Neural progenitor cell (in vitro differentiated cells): Measurements from ENCODE around the gene GLOD4. TPM values are rescaled to one million over a fixed set of nuclear protein-coding genes. Genes with fewer than 3 reads are reported as not detected.

Experiments
- DNase-seq: peaks from one replicate; pipeline ENCODE4 v3.0.0-alpha.2; 2016; ENCODE audit warnings: low spot score
- H2AFZ ChIP-seq: fragments of 200-600 bp; sonication (generic); replicated peaks from 2 replicates; pipeline ENCODE4 v1.6.1; 2016; ENCODE audit warnings: antibody characterized with exemption
- H3F3A ChIP-seq: fragments of 200-600 bp; sonication (generic); 2 replicates; pipeline ENCODE4 v1.6.1; 2016; ENCODE audit warnings: antibody characterized with exemption, low read depth
- H3K27ac ChIP-seq: fragments of 200-600 bp; sonication (generic); 2 replicates; pipeline ENCODE4 v1.5.1; 2016; ENCODE audit warnings: mild to moderate bottlenecking
- H3K27me3 ChIP-seq: fragments of 200-600 bp; sonication (generic); 2 replicates; pipeline ENCODE4 v1.6.1; 2016; ENCODE audit warnings: mild to moderate bottlenecking, moderate library complexity
- H3K36me3 ChIP-seq: fragments of 200-600 bp; sonication (generic); 2 replicates; pipeline ENCODE4 v1.5.1; 2016
- H3K4me1 ChIP-seq: fragments of 200-600 bp; sonication (generic); 2 replicates; pipeline ENCODE4 v1.6.1; 2016; ENCODE audit warnings: mixed run types
- H3K4me2 ChIP-seq: fragments of 200-600 bp; sonication (generic); 2 replicates; pipeline ENCODE4 v1.6.1; 2016
- H3K4me3 ChIP-seq: fragments of 200-600 bp; sonication (generic); 2 replicates; pipeline ENCODE4 v1.5.1; 2016
- H3K79me2 ChIP-seq: fragments of 200-600 bp; sonication (generic); 2 replicates; pipeline ENCODE4 v1.6.1; 2016; ENCODE audit warnings: low read depth
- H3K9ac ChIP-seq: fragments of 200-600 bp; sonication (generic); 2 replicates; pipeline ENCODE4 v1.6.1; 2016
- H3K9me3 ChIP-seq: fragments of 200-600 bp; sonication (generic); 2 replicates; pipeline ENCODE4 v1.5.1; 2016; ENCODE audit warnings: low read depth
- H4K20me1 ChIP-seq: fragments of 200-600 bp; sonication (generic); 2 replicates; pipeline ENCODE4 v1.6.1; 2016; ENCODE audit warnings: low read depth
- H3K27ac Mint-ChIP-seq: 3 replicates; pipeline ENCODE4 v1.8.0; 2021; ENCODE audit warnings: mixed read lengths
- H3K27me3 Mint-ChIP-seq: 2 replicates; pipeline ENCODE4 v1.8.0; 2022; ENCODE audit warnings: low read depth, mild to moderate bottlenecking, inconsistent platforms, moderate library complexity, mixed read lengths; ENCODE audit not compliant: insufficient read depth
- H3K36me3 Mint-ChIP-seq: 3 replicates; pipeline ENCODE4 v1.8.0; 2021; ENCODE audit warnings: mixed read lengths
- H3K4me1 Mint-ChIP-seq: 3 replicates; pipeline ENCODE4 v1.8.0; 2021; ENCODE audit warnings: mixed read lengths
- H3K4me3 Mint-ChIP-seq: 3 replicates; pipeline ENCODE4 v1.8.0; 2021; ENCODE audit warnings: mild to moderate bottlenecking, moderate library complexity, mixed read lengths
- H3K9me3 Mint-ChIP-seq: 3 replicates; pipeline ENCODE4 v1.8.0; 2020; ENCODE audit warnings: mixed read lengths
- CTCF ChIP-seq: fragments of 200-600 bp; sonication (generic); IDR thresholded peaks from 2 replicates; pipeline ENCODE4 v1.5.1; 2017; ENCODE audit warnings: antibody characterized with exemption, mild to moderate bottlenecking
- EZH2 ChIP-seq: fragments of 200-600 bp; sonication (generic); IDR thresholded peaks from 2 replicates; pipeline ENCODE4 v1.6.1; 2017; ENCODE audit warnings: antibody characterized with exemption, mild to moderate bottlenecking, moderate library complexity
- EZH2phosphoT487 ChIP-seq: fragments of 200-600 bp; sonication (generic); IDR thresholded peaks from 2 replicates; pipeline ENCODE4 v1.6.1; 2017; ENCODE audit warnings: antibody characterized with exemption
- total RNA-seq: library from RNA; depleted of rRNA; stranded (reverse); fragments of >200 nt; gene quantifications from 2 replicates; pipeline ENCODE4 v1.2.3, GENCODE V29; 2015; ENCODE audit warnings: low replicate concordance

Gene GLOD4
- total RNA-seq, 1 donor from 2014 or later: 309 TPM

DNA sequence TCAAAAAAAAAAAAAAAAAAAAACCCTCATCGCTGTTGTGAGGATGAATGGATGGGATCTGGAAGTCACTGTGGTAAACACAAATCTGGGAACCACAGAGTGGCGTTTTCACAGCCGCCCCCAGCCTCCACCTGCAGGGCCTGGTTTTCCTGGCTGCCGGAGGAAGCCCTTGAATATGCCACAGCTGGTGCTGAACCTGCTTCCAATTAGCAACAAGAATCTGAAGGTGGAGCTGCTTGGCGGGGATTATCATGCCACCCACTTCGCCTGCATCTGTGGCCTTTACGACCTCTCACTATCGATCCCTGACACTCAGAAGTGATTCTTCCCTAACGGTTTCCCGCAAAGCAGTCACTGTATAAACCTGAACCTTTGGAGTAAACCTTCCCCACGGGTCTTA is 16.2 kb upstream of the GLOD4 start:
- no peak overlapping the region for H3K4me3 Mint-ChIP-seq
- Histone ChIP-seq H3K4me3 (no peak overlapping the region), H3K79me2 (no peaks in the 10 kb centered on the region), H3K9me3 (no peaks in the 10 kb centered on the region), H3K36me3 (no peaks in the 10 kb centered on the region), H3K4me1 (peaks cover 6% of the 10 kb centered on the region), H3K27ac (no peak overlapping the region), H3K4me2 (no peak overlapping the region), H3F3A (peaks cover 7% of the 10 kb centered on the region), H3K9ac (no peak overlapping the region), H2AFZ (no peak overlapping the region), H4K20me1 (peaks cover 3% of the 10 kb centered on the region), H3K27me3 (no peaks in the 10 kb centered on the region)
- H3K9me3 Mint-ChIP-seq: no peaks in the 10 kb centered on the region
- peaks cover 29% of the 10 kb centered on the region for H3K4me1 Mint-ChIP-seq
- no peak for TF ChIP-seq EZH2phosphoT487
- no peak for TF ChIP-seq EZH2
- TF ChIP-seq CTCF: no peak
- peaks cover 6% of the 10 kb centered on the region for H3K27me3 Mint-ChIP-seq
- H3K27ac Mint-ChIP-seq: no peak overlapping the region
- DNase-seq: no peak
- H3K36me3 Mint-ChIP-seq: peaks cover 16% of the 10 kb centered on the region

GRCh38 chr17:797236-797840 is 15.3 kb upstream of the GLOD4 start:
- H3K36me3 Mint-ChIP-seq: peaks cover 21% of the 10 kb centered on the region
- Histone ChIP-seq H3K27me3 (no peaks in the 10 kb centered on the region), H4K20me1 (no peaks in the 10 kb centered on the region), H3K9me3 (no peaks in the 10 kb centered on the region), H2AFZ (no peak overlapping the region), H3K4me3 (no peak overlapping the region), H3K79me2 (no peaks in the 10 kb centered on the region), H3F3A (peaks cover 7% of the 10 kb centered on the region), H3K27ac (no peak overlapping the region), H3K4me1 (peaks cover 6% of the 10 kb centered on the region), H3K36me3 (no peaks in the 10 kb centered on the region), H3K9ac (no peak overlapping the region), H3K4me2 (no peak overlapping the region)
- no peak overlapping the region for H3K27ac Mint-ChIP-seq
- no peaks in the 10 kb centered on the region for H3K9me3 Mint-ChIP-seq
- peaks cover 30% of the 10 kb centered on the region for H3K4me1 Mint-ChIP-seq
- TF ChIP-seq EZH2phosphoT487 (no peak), CTCF (no peak), EZH2 (no peak)
- no peak for DNase-seq
- H3K27me3 Mint-ChIP-seq: peaks cover 6% of the 10 kb centered on the region
- no peak overlapping the region for H3K4me3 Mint-ChIP-seq

GRCh38 chr17:796609-797008 is 14.5 kb upstream of the GLOD4 start:
- H3K27me3 ChIP-seq: no peaks in the 10 kb centered on the region
- peaks cover 6% of the 10 kb centered on the region for H3K27me3 Mint-ChIP-seq
- peaks cover 28% of the 10 kb centered on the region for H3K4me1 Mint-ChIP-seq
- no peak overlapping the region for H3K4me3 ChIP-seq
- TF ChIP-seq CTCF (no peak), EZH2phosphoT487 (no peak), EZH2 (no peak)
- no peaks in the 10 kb centered on the region for H3K9me3 ChIP-seq
- H3F3A ChIP-seq: peaks cover 7% of the 10 kb centered on the region
- no peaks in the 10 kb centered on the region for H3K79me2 ChIP-seq
- no peaks in the 10 kb centered on the region for H3K9me3 Mint-ChIP-seq
- H4K20me1 ChIP-seq: no peaks in the 10 kb centered on the region
- H3K36me3 ChIP-seq: no peaks in the 10 kb centered on the region
- peaks cover 22% of the 10 kb centered on the region for H3K36me3 Mint-ChIP-seq
- H3K27ac ChIP-seq: no peak overlapping the region
- H3K4me3 Mint-ChIP-seq: peak overlapping the region; percentile 48
- H3K9ac ChIP-seq: no peak overlapping the region
- no peak for DNase-seq
- H3K4me2 ChIP-seq: no peak overlapping the region
- peaks cover 6% of the 10 kb centered on the region for H3K4me1 ChIP-seq
- H2AFZ ChIP-seq: no peak overlapping the region
- no peak overlapping the region for H3K27ac Mint-ChIP-seq
